CD14-positive monocyte (primary cell): Measurements from ENCODE around the gene HSBP1L1. TPM values are rescaled to one million over a fixed set of nuclear protein-coding genes. Genes with fewer than 3 reads are reported as not detected.

Experiments used
- DNase-seq, 3 donors: peaks; one replicate each; pipeline ENCODE4 v3.0.0-alpha.2; 2011 to 2022
- H2AFZ ChIP-seq: 2 replicates; pipeline ENCODE4 v1.6.0; 2012; ENCODE audit warnings: mild to moderate bottlenecking, low read depth, low read length, inconsistent platforms; ENCODE audit not compliant: insufficient read depth, poor library complexity, severe bottlenecking
- H3K27ac ChIP-seq, 2 donors: 1 replicate in 1 of 2; 2 replicates in 1 of 2; pipeline ENCODE4 v1.5.1; 2012 to 2013; ENCODE audit warnings: low read length in 2 of 2, control low read depth in 1 of 2, inconsistent platforms in 1 of 2, low read depth in 1 of 2, mild to moderate bottlenecking in 1 of 2
- H3K27me3 ChIP-seq, 2 donors: one replicate each; pipeline versions ENCODE4 v1.6.0 to v1.6.1; 2011 to 2013; ENCODE audit warnings: low read length in 2 of 2; ENCODE audit not compliant: control insufficient read depth in 2 of 2, insufficient read depth in 2 of 2
- H3K36me3 ChIP-seq, 2 donors: replicated peaks in 1 of 2; 1 replicate in 1 of 2; 2 replicates in 1 of 2; pipeline versions ENCODE4 v1.5.1 to v1.6.1; 2012 to 2013; ENCODE audit warnings: low read length in 2 of 2, control low read depth in 1 of 2, inconsistent platforms in 1 of 2, mild to moderate bottlenecking in 1 of 2; ENCODE audit not compliant: insufficient read depth in 2 of 2, control insufficient read depth in 1 of 2
- H3K4me1 ChIP-seq, 2 donors: 1 replicate in 1 of 2; 2 replicates in 1 of 2; pipeline versions ENCODE4 v1.5.1 to v1.6.1; 2012 to 2013; ENCODE audit warnings: low read length in 2 of 2, control low read depth in 1 of 2, inconsistent platforms in 1 of 2, mild to moderate bottlenecking in 1 of 2, moderate library complexity in 1 of 2; ENCODE audit not compliant: insufficient read depth in 2 of 2, control insufficient read depth in 1 of 2
- H3K4me2 ChIP-seq: replicated peaks from 2 replicates; pipeline ENCODE3; 2012; ENCODE audit warnings: low read length, moderate library complexity, mild to moderate bottlenecking; ENCODE audit not compliant: poor library complexity, severe bottlenecking; ENCODE audit errors: extremely low read depth
- H3K4me3 ChIP-seq, 3 experiments: fragments of 200-600 bp in 1 of 3; sonication (generic) in 1 of 3; replicated peaks in 1 of 3; 1 replicate in 2 of 3; 2 replicates in 1 of 3; pipeline ENCODE4 v1.5.1; 2011 to 2013; ENCODE audit warnings: low read length in 3 of 3, mild to moderate bottlenecking in 3 of 3, control low read depth in 2 of 3, low read depth in 2 of 3, inconsistent platforms in 1 of 3, moderate library complexity in 1 of 3
- H3K79me2 ChIP-seq: 2 replicates; pipeline ENCODE4 v1.6.0; 2012; ENCODE audit warnings: mild to moderate bottlenecking, control low read depth, inconsistent platforms, low read length, moderate library complexity; ENCODE audit not compliant: insufficient read depth
- H3K9ac ChIP-seq: 2 replicates; pipeline ENCODE4 v1.6.0; 2017; ENCODE audit warnings: low read length, mild to moderate bottlenecking; ENCODE audit not compliant: insufficient read depth, poor library complexity, severe bottlenecking
- H3K9me3 ChIP-seq, 2 donors: replicated peaks in 1 of 2; 1 replicate in 1 of 2; 2 replicates in 1 of 2; pipeline versions ENCODE4 v1.5.1 to v1.6.1; 2012 to 2013; ENCODE audit warnings: low read length in 2 of 2, control low read depth in 1 of 2; ENCODE audit not compliant: control insufficient read depth in 1 of 2, insufficient read depth in 1 of 2
- H4K20me1 ChIP-seq: 2 replicates; pipeline ENCODE4 v1.6.0; 2012; ENCODE audit warnings: mild to moderate bottlenecking, low read length, control low read depth, moderate library complexity; ENCODE audit not compliant: insufficient read depth
- H3K27ac Mint-ChIP-seq, 7 donors: one replicate each; pipeline ENCODE4 v1.8.0; 2020; ENCODE audit warnings: mild to moderate bottlenecking in 7 of 7, mixed read lengths in 7 of 7, moderate library complexity in 6 of 7, inconsistent platforms in 2 of 7
- H3K27me3 Mint-ChIP-seq, 3 donors: one replicate each; pipeline ENCODE4 v1.8.0; 2021 to 2022; ENCODE audit warnings: low read depth in 3 of 3, mild to moderate bottlenecking in 3 of 3, mixed read lengths in 3 of 3, moderate library complexity in 3 of 3, inconsistent platforms in 1 of 3
- H3K36me3 Mint-ChIP-seq, 2 donors: one replicate each; pipeline ENCODE4 v1.8.0; 2020; ENCODE audit warnings: mixed read lengths in 2 of 2, inconsistent platforms in 1 of 2, mild to moderate bottlenecking in 1 of 2
- H3K4me1 Mint-ChIP-seq: one replicate; pipeline ENCODE4 v1.8.0; 2020; ENCODE audit warnings: mild to moderate bottlenecking, mixed read lengths
- H3K4me3 Mint-ChIP-seq, 2 donors: one replicate each; pipeline ENCODE4 v1.8.0; 2020; ENCODE audit warnings: mild to moderate bottlenecking in 2 of 2, mixed read lengths in 2 of 2, moderate library complexity in 1 of 2
- H3K9me3 Mint-ChIP-seq, 7 donors: one replicate each; pipeline ENCODE4 v1.8.0; 2020 to 2022; ENCODE audit warnings: mixed read lengths in 7 of 7, mild to moderate bottlenecking in 6 of 7, moderate library complexity in 6 of 7, inconsistent platforms in 2 of 7
- WGBS: methylation state at CpG from one replicate; pipeline ENCODE4 v1.1.5; 2013; ENCODE audit warnings: missing lambda C conversion rate; ENCODE audit not compliant: insufficient coverage; 5-methylcytosine and 5-hydroxymethylcytosine counted together
- intact Hi-C, 2 donors: fragments of 100-400 bp; cut with micrococcal nuclease; formaldehyde crosslinking; loops; one replicate each; pipeline versions ENCODE4 v1.15.0 to v1.15.1; 2023
- polyA plus RNA-seq, 3 donors: library from polyadenylated mRNA; depleted of rRNA in 1 of 3; unstranded in 2 of 3; stranded (reverse) in 1 of 3; fragments of 300-500 nt in 2 of 3; fragments of >200 nt in 1 of 3; fragmentation: Illumina TruSeq in 2 of 3; gene quantifications; 1 replicate in 2 of 3; 2 replicates in 1 of 3; pipeline ENCODE4 v1.2.3, GENCODE V29; 2012 to 2021
- TF ChIP-seq, protein P1 (sequence below): fragments of 200-600 bp; IDR thresholded peaks from one replicate; pipeline ENCODE4 v1.8.0; 2022; ENCODE audit warnings: antibody characterized with exemption, mild to moderate bottlenecking

HSBP1L1 gene
- polyA plus RNA-seq, 3 donors: 2.5 to 13.2 (median 10.8) TPM

DNA sequence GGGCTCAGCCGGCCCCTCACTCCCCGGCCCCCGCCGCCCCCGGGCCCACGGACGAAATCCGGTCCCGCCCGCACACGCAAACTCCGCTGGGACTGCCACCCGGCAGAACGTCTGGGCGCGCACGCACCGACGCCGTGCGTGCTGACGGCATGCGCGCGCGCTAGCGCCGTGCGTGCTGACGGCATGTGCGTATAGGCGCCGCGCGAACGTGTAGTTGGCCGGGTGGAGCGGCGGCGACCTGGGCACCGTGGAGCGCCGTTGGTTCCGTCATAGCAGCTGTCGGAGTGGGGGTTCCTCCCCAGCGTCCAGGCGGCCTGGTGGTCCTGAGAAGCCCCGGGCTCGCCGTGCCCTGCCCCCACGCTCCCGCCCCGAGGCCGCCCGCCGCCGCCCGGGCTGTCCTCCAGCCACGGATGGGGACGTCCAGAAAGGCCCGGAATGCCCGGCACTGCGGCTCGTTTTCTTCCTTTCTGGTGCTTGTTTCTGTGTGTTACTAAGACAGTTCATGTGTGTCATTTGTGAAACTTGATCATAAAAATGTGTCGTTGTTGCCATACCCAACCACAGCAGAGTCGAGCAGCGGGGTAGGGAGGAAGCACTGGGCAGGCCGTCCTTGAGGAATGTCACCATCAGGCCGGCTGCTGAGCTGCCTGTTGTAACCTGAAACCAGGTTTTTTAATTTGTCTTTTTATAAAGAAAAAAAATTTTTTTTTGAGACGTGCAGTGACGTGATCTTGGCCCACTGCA lies 24.2 kb downstream of the HSBP1L1 start, which contains the start of gene TXNL4A:
Gene TXNL4A (minus strand): TSS at position 113 of the 744 bp plus-strand sequence. CDS start 171 bp downstream, outside the sequence.
- peak within 1 kb of the TSS; percentile 95 for H3K9ac ChIP-seq
- H3K4me2 ChIP-seq: peak within 1 kb of the TSS; percentile 88
- peak within 1 kb of the TSS; percentile 61 to 96 (median 79) for H3K4me3 ChIP-seq
- H3K27ac ChIP-seq: peak within 1 kb of the TSS; percentile 75 to 95
- peak; percentile 77 to 88 (median 87) for DNase-seq
- TF ChIP-seq, protein P1, sequence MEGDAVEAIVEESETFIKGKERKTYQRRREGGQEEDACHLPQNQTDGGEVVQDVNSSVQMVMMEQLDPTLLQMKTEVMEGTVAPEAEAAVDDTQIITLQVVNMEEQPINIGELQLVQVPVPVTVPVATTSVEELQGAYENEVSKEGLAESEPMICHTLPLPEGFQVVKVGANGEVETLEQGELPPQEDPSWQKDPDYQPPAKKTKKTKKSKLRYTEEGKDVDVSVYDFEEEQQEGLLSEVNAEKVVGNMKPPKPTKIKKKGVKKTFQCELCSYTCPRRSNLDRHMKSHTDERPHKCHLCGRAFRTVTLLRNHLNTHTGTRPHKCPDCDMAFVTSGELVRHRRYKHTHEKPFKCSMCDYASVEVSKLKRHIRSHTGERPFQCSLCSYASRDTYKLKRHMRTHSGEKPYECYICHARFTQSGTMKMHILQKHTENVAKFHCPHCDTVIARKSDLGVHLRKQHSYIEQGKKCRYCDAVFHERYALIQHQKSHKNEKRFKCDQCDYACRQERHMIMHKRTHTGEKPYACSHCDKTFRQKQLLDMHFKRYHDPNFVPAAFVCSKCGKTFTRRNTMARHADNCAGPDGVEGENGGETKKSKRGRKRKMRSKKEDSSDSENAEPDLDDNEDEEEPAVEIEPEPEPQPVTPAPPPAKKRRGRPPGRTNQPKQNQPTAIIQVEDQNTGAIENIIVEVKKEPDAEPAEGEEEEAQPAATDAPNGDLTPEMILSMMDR: no peak
- peak within 1 kb of the TSS; percentile 92 to 98 (median 97) for H3K27ac Mint-ChIP-seq
- H3K4me3 Mint-ChIP-seq: peak within 1 kb of the TSS; percentile 93 to 98
- peaks cover 49% of the 10 kb centered on the region for H3K79me2 ChIP-seq
- H3K9me3 ChIP-seq: no peaks in the 10 kb centered on the region
- peaks cover 21 to 27% of the 10 kb centered on the region in 2 donors for H3K4me1 ChIP-seq
- H3K27me3 Mint-ChIP-seq: peaks cover 0 to 2% (median 0%) of the 10 kb centered on the region in 3 donors
- intact Hi-C loops: loop anchor here (5.0 to 10.0 kb wide), 4 partner anchors 36 to 194 kb away; partner anchors contain the start of genes SLC66A2 (in 2 of the 2), KCNG2 (in 1 of the 2) and RBFA (in 1 of the 2)
- peak within 1 kb of the TSS; percentile 92 for H2AFZ ChIP-seq
- peaks cover 18 to 21% of the 10 kb centered on the region in 2 donors for H3K36me3 Mint-ChIP-seq
- H3K36me3 ChIP-seq: peaks cover 6 to 24% of the 10 kb centered on the region in 2 donors
- H4K20me1 ChIP-seq: peaks cover 27% of the 10 kb centered on the region
- H3K27me3 ChIP-seq: no peaks in the 10 kb centered on the region
- under 1% methylated on average over 70 of the region's 71 CpGs for WGBS
- peaks cover 0 to 2% (median 0%) of the 10 kb centered on the region in 7 donors for H3K9me3 Mint-ChIP-seq
- H3K4me1 Mint-ChIP-seq: peaks cover 24% of the 10 kb centered on the region

DNA sequence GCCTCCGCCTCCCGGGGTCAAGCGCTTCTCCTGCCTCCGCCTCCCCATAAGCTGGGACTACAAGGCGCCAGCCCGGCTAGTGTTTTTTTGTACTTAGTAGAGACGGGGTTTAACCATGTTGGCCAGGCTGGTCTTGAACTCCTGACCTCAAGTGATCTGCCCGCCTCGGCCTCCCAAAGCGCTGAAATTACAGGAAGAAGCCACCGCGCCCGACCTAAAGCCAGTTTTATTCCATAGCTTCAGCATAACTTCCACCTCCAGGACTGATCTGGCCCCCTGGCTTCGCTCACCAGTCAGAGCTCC lies 24.7 kb downstream of the HSBP1L1 start:
- DNase-seq: no peak
- peak overlapping the region; percentile 61 to 96 (median 79) for H3K4me3 ChIP-seq
- intact Hi-C loops: loop anchor here (5.0 to 10.0 kb wide), 4 partner anchors 37 to 194 kb away; partner anchors contain the start of genes SLC66A2 (in 2 of the 2), KCNG2 (in 1 of the 2) and RBFA (in 1 of the 2)
- Mint-ChIP-seq H3K4me1 (peaks cover 21% of the 10 kb centered on the region), H3K36me3 (peaks cover 15 to 18% of the 10 kb centered on the region in 2 donors), H3K4me3 (peak overlapping the region; percentile 93 to 98), H3K27me3 (peaks cover 0 to 2% (median 0%) of the 10 kb centered on the region in 3 donors), H3K9me3 (peaks cover 0 to 4% (median 0%) of the 10 kb centered on the region in 7 donors), H3K27ac (peak overlapping the region; percentile 92 to 98 (median 97))
- H3K27ac ChIP-seq: peak overlapping the region; percentile 75 to 95
- peaks cover 22% of the 10 kb centered on the region for H4K20me1 ChIP-seq
- peak overlapping the region; percentile 88 for H3K4me2 ChIP-seq
- H3K4me1 ChIP-seq: peaks cover 21 to 24% of the 10 kb centered on the region in 2 donors
- no peaks in the 10 kb centered on the region for H3K9me3 ChIP-seq
- peak overlapping the region; percentile 95 for H3K9ac ChIP-seq
- TF ChIP-seq, protein P1: no peak
- H3K79me2 ChIP-seq: peaks cover 43% of the 10 kb centered on the region
- 61% methylated on average over 13 of the region's 14 CpGs for WGBS
- H3K27me3 ChIP-seq: no peaks in the 10 kb centered on the region
- peaks cover 6 to 20% of the 10 kb centered on the region in 2 donors for H3K36me3 ChIP-seq
- peak overlapping the region; percentile 92 for H2AFZ ChIP-seq
